Coronary artery (tissue), 2 donors: Measurements from ENCODE around the gene UBA52.

Experiments used
- DNase-seq: peaks from one replicate; pipeline ENCODE4 v3.0.0-alpha.2; 2017; ENCODE audit warnings: low spot score
- H3K27ac ChIP-seq, 2 donors: fragments of 200-600 bp; sonication (generic); one replicate each; pipeline ENCODE4 v1.5.1; 2016 to 2019
- H3K4me3 ChIP-seq: fragments of 200-600 bp; sonication (generic); 2 replicates; pipeline ENCODE4 v1.5.1; 2016; ENCODE audit warnings: mild to moderate bottlenecking, moderate library complexity
- TF ChIP-seq, protein P1 (sequence below): fragments of 200-600 bp; sonication (generic); IDR thresholded peaks from one replicate; pipeline ENCODE4 v1.5.1; 2019; ENCODE audit warnings: antibody characterized with exemption

UBA52 gene

GRCh38 chr19:18610556-18611326 is 39.1 kb downstream of the UBA52 start:
- peak overlapping the region; percentile 83 for H3K4me3 ChIP-seq
- TF ChIP-seq, protein P1, sequence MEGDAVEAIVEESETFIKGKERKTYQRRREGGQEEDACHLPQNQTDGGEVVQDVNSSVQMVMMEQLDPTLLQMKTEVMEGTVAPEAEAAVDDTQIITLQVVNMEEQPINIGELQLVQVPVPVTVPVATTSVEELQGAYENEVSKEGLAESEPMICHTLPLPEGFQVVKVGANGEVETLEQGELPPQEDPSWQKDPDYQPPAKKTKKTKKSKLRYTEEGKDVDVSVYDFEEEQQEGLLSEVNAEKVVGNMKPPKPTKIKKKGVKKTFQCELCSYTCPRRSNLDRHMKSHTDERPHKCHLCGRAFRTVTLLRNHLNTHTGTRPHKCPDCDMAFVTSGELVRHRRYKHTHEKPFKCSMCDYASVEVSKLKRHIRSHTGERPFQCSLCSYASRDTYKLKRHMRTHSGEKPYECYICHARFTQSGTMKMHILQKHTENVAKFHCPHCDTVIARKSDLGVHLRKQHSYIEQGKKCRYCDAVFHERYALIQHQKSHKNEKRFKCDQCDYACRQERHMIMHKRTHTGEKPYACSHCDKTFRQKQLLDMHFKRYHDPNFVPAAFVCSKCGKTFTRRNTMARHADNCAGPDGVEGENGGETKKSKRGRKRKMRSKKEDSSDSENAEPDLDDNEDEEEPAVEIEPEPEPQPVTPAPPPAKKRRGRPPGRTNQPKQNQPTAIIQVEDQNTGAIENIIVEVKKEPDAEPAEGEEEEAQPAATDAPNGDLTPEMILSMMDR = no peak
- no peak overlapping the region for H3K27ac ChIP-seq
- DNase-seq = peak; percentile 72

DNA sequence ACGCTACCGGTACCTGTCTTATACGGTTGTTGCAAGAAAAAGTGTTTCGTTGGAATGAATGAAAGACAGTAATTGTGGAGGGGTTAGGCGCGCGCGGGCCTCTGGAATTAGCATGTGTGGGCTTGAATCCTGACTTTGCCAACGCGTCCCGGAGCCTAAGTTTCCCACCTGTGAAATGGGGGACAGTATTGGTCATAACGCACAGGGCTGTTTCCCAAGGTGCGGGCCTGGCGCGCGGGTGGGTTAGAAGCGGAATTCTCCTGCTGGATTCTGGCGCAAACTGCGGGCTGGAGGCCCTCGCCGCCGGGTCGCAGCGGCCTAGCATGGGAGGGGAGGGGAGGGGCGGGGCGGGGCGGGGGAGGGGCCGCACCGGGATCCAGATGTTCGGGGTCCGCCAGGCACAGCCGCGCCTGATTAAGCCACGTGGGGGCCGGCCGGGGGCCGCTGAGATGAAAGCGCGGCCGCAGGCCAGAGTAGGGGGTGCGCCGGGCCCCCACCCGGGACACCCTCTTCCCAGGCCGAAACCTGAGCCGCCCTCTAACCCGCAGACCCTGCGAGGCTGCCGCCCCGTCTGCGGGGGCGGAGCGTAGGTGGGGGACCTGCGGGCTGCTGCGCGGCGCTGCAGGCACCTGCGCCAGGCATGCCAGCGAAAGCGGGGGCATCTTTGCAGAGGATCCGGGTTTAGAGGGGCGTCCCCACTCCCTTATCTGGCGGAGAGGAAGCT is 39.8 kb downstream of the UBA52 start:
- DNase-seq = no peak
- Histone ChIP-seq H3K4me3 (peak overlapping the region; percentile 83), H3K27ac (no peak overlapping the region)
- TF ChIP-seq, protein P1 = no peak

DNA sequence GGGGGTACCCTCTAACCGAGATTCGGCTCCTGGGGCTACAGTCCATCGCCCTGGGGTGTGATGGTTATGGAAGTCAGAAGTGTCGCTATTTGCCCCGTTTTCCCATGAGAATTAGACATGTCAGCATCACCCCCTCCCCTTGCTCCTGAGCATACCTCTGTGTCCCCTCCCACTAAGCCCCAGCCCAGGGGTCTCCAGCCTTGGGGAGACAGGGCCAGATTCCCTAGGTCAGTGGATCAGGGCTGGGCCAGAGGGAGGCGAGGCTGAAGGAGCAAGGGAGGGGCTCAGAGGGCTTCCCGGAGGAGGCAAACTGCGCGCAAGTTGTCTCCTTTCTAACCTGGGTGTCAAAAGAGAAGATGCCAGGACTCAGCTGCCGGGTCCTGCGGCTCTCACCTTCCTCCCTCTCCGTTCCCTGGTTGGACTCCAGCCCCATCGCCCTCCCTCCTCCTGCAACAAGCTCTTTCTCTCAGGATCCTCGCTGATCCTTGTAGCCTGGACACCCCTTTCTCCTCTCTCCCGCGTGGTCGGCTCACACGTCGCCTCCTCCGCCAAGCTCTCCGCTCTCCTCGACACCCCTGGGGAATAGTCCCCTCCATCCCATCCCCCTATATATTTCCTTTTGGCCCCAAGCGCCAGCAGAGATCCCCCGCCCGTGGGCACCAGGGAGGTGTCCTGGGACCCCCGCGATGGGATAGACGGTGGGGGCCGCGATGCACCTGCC is 40.6 kb downstream of the UBA52 start:
- H3K27ac ChIP-seq = no peak overlapping the region
- DNase-seq = no peak
- H3K4me3 ChIP-seq = peak overlapping the region; percentile 83
- TF ChIP-seq, protein P1 = no peak

- TF ChIP-seq, protein P1 = no peak
- no peak within 1 kb of the TSS for H3K27ac ChIP-seq
- peak within 1 kb of the TSS; percentile 83 for H3K4me3 ChIP-seq
- DNase-seq = no peak
These were observed 41.3 kb downstream of the UBA52 start, which contains the start of gene TMEM59L for GRCh38 chr19:18612772-18613588. TMEM59L (plus strand) TSS chr19:18612870; CDS start chr19:18612959, 89 bp downstream.

- peak overlapping the region; percentile 83 for H3K4me3 ChIP-seq
- no peak for DNase-seq
- TF ChIP-seq, protein P1 = no peak
- H3K27ac ChIP-seq = no peak overlapping the region
These were observed 42.1 kb downstream of the UBA52 start for GRCh38 chr19:18613589-18614234.

- H3K27ac ChIP-seq = no peak overlapping the region
- no peak for DNase-seq
- TF ChIP-seq, protein P1 = no peak
- no peak overlapping the region for H3K4me3 ChIP-seq
These were observed 44.4 kb downstream of the UBA52 start for GRCh38 chr19:18616023-18616422.
